HG03520 (cell line): ENCODE measurements around the gene ICOS.

Experiments used
- ATAC-seq: cut with Tn5 transposase; IDR thresholded peaks from one replicate; pipeline ENCODE4 v1.9.1; 2021; ENCODE audit warnings: mild to moderate bottlenecking, moderate library complexity; ENCODE audit not compliant: unreplicated experiment

Gene ICOS

GRCh38 chr2:204005940-204006721, 69.6 kb downstream of the ICOS start:
- no peak for ATAC-seq

- no peak for ATAC-seq
These were observed 71.8 kb downstream of the ICOS start for GRCh38 chr2:204008352-204008751.

GRCh38 chr2:204010628-204011560, 74.3 kb downstream of the ICOS start:
- ATAC-seq, result no peak
